ENCODE results near the gene INPP4B.

The INPP4B gene

GRCh38 chr4:142126890-142127497 is 719.1 kb downstream of the INPP4B start:
- peaks cover 13% of the 10 kb centered on the region for H3K4me1 ChIP-seq (ENCODE audit: control insufficient read depth, insufficient read depth, low read length)
- no peak overlapping the region for H3K4me3 ChIP-seq (ENCODE audit: low read length in 2 of 2)
- no peak overlapping the region for H3K9ac ChIP-seq (ENCODE audit: low read length in 2 of 2)
- H3K27ac ChIP-seq (ENCODE audit: low read length): no peak overlapping the region
- H3K9me3 ChIP-seq (ENCODE audit: control insufficient read depth in 2 of 2, low read length in 2 of 2): no peaks in the 10 kb centered on the region
- H3K36me3 ChIP-seq (ENCODE audit: control insufficient read depth in 2 of 2, insufficient read depth in 2 of 2, low read length in 2 of 2): no peaks in the 10 kb centered on the region
- no peaks in the 10 kb centered on the region for H3K27me3 ChIP-seq (ENCODE audit: control insufficient read depth in 1 of 2, insufficient read depth in 2 of 2, low read length in 2 of 2)

GRCh38 chr4:142124874-142125273 is 721.2 kb downstream of the INPP4B start:
- Histone ChIP-seq H3K4me3 (ENCODE audit: low read length in 2 of 2) (no peak overlapping the region), H3K36me3 (ENCODE audit: control insufficient read depth in 2 of 2, insufficient read depth in 2 of 2, low read length in 2 of 2) (no peaks in the 10 kb centered on the region), H3K9ac (ENCODE audit: low read length in 2 of 2) (no peak overlapping the region), H3K9me3 (ENCODE audit: control insufficient read depth in 2 of 2, low read length in 2 of 2) (no peaks in the 10 kb centered on the region), H3K27me3 (ENCODE audit: control insufficient read depth in 1 of 2, insufficient read depth in 2 of 2, low read length in 2 of 2) (no peaks in the 10 kb centered on the region), H3K4me1 (ENCODE audit: control insufficient read depth, insufficient read depth, low read length) (peaks cover 7% of the 10 kb centered on the region), H3K27ac (ENCODE audit: low read length) (no peak overlapping the region)

GRCh38 chr4:142121448-142122350 is 724.4 kb downstream of the INPP4B start:
- Histone ChIP-seq H3K36me3 (ENCODE audit: control insufficient read depth in 2 of 2, insufficient read depth in 2 of 2, low read length in 2 of 2) (no peaks in the 10 kb centered on the region), H3K27me3 (ENCODE audit: control insufficient read depth in 1 of 2, insufficient read depth in 2 of 2, low read length in 2 of 2) (no peaks in the 10 kb centered on the region), H3K27ac (ENCODE audit: low read length) (no peak overlapping the region), H3K4me1 (ENCODE audit: control insufficient read depth, insufficient read depth, low read length) (no peaks in the 10 kb centered on the region), H3K9me3 (ENCODE audit: control insufficient read depth in 2 of 2, low read length in 2 of 2) (no peaks in the 10 kb centered on the region), H3K4me3 (ENCODE audit: low read length in 2 of 2) (no peak overlapping the region), H3K9ac (ENCODE audit: low read length in 2 of 2) (no peak overlapping the region)

- no peaks in the 10 kb centered on the region for H3K27me3 ChIP-seq (ENCODE audit: control insufficient read depth in 1 of 2, insufficient read depth in 2 of 2, low read length in 2 of 2)
- H3K36me3 ChIP-seq (ENCODE audit: control insufficient read depth in 2 of 2, insufficient read depth in 2 of 2, low read length in 2 of 2): no peaks in the 10 kb centered on the region
- H3K4me1 ChIP-seq (ENCODE audit: control insufficient read depth, insufficient read depth, low read length): no peaks in the 10 kb centered on the region
- no peak overlapping the region for H3K4me3 ChIP-seq (ENCODE audit: low read length in 2 of 2)
- H3K9me3 ChIP-seq (ENCODE audit: control insufficient read depth in 2 of 2, low read length in 2 of 2): no peaks in the 10 kb centered on the region
- H3K27ac ChIP-seq (ENCODE audit: low read length): no peak overlapping the region
- H3K9ac ChIP-seq (ENCODE audit: low read length in 2 of 2): no peak overlapping the region
Measured at GRCh38 chr4:142120921-142121320, 725.2 kb downstream of the INPP4B start.

- H3K4me1 ChIP-seq (ENCODE audit: control insufficient read depth, insufficient read depth, low read length): no peaks in the 10 kb centered on the region
Measured at GRCh38 chr4:142112451-142112850, 733.6 kb downstream of the INPP4B start.

GRCh38 chr4:142110136-142110535 is 736.0 kb downstream of the INPP4B start:
- Histone ChIP-seq H3K9ac (ENCODE audit: low read length in 2 of 2) (no peak overlapping the region), H3K4me3 (ENCODE audit: low read length in 2 of 2) (no peak overlapping the region), H3K4me1 (ENCODE audit: control insufficient read depth, insufficient read depth, low read length) (no peaks in the 10 kb centered on the region), H3K27ac (ENCODE audit: low read length) (no peak overlapping the region), H3K27me3 (ENCODE audit: control insufficient read depth in 1 of 2, insufficient read depth in 2 of 2, low read length in 2 of 2) (no peaks in the 10 kb centered on the region), H3K9me3 (ENCODE audit: control insufficient read depth in 2 of 2, low read length in 2 of 2) (no peaks in the 10 kb centered on the region), H3K36me3 (ENCODE audit: control insufficient read depth in 2 of 2, insufficient read depth in 2 of 2, low read length in 2 of 2) (peaks cover 0 to 2% of the 10 kb centered on the region in 2 donors)

More at GRCh38 chr4:142112451-142112850, 733.6 kb downstream of the INPP4B start:
- H3K27ac ChIP-seq (ENCODE audit: low read length): no peak overlapping the region
- no peaks in the 10 kb centered on the region for H3K27me3 ChIP-seq (ENCODE audit: control insufficient read depth in 1 of 2, insufficient read depth in 2 of 2, low read length in 2 of 2)
- H3K9me3 ChIP-seq (ENCODE audit: control insufficient read depth in 2 of 2, low read length in 2 of 2): no peaks in the 10 kb centered on the region
- no peak overlapping the region for H3K4me3 ChIP-seq (ENCODE audit: low read length in 2 of 2)
- peaks cover 0 to 2% of the 10 kb centered on the region in 2 donors for H3K36me3 ChIP-seq (ENCODE audit: control insufficient read depth in 2 of 2, insufficient read depth in 2 of 2, low read length in 2 of 2)
- no peak overlapping the region for H3K9ac ChIP-seq (ENCODE audit: low read length in 2 of 2)

- Histone ChIP-seq H3K27me3 (ENCODE audit: control insufficient read depth in 1 of 2, insufficient read depth in 2 of 2, low read length in 2 of 2) (no peaks in the 10 kb centered on the region), H3K4me1 (ENCODE audit: control insufficient read depth, insufficient read depth, low read length) (no peaks in the 10 kb centered on the region), H3K27ac (ENCODE audit: low read length) (no peak overlapping the region), H3K9me3 (ENCODE audit: control insufficient read depth in 2 of 2, low read length in 2 of 2) (no peaks in the 10 kb centered on the region), H3K9ac (ENCODE audit: low read length in 2 of 2) (no peak overlapping the region), H3K4me3 (ENCODE audit: low read length in 2 of 2) (no peak overlapping the region), H3K36me3 (ENCODE audit: control insufficient read depth in 2 of 2, insufficient read depth in 2 of 2, low read length in 2 of 2) (peaks cover 0 to 2% of the 10 kb centered on the region in 2 donors)
Measured at GRCh38 chr4:142104041-142104440, 742.1 kb downstream of the INPP4B start.

- no peak overlapping the region for H3K27ac ChIP-seq (ENCODE audit: low read length)
- no peak overlapping the region for H3K9ac ChIP-seq (ENCODE audit: low read length in 2 of 2)
- no peaks in the 10 kb centered on the region for H3K4me1 ChIP-seq (ENCODE audit: control insufficient read depth, insufficient read depth, low read length)
- H3K9me3 ChIP-seq (ENCODE audit: control insufficient read depth in 2 of 2, low read length in 2 of 2): no peaks in the 10 kb centered on the region
- H3K36me3 ChIP-seq (ENCODE audit: control insufficient read depth in 2 of 2, insufficient read depth in 2 of 2, low read length in 2 of 2): peaks cover 0 to 2% of the 10 kb centered on the region in 2 donors
- no peaks in the 10 kb centered on the region for H3K27me3 ChIP-seq (ENCODE audit: control insufficient read depth in 1 of 2, insufficient read depth in 2 of 2, low read length in 2 of 2)
- H3K4me3 ChIP-seq (ENCODE audit: low read length in 2 of 2): no peak overlapping the region
Measured at GRCh38 chr4:142101401-142101800, 744.7 kb downstream of the INPP4B start.

- Histone ChIP-seq H3K27me3 (ENCODE audit: control insufficient read depth in 1 of 2, insufficient read depth in 2 of 2, low read length in 2 of 2) (no peaks in the 10 kb centered on the region), H3K27ac (ENCODE audit: low read length) (no peak overlapping the region), H3K4me3 (ENCODE audit: low read length in 2 of 2) (no peak overlapping the region), H3K4me1 (ENCODE audit: control insufficient read depth, insufficient read depth, low read length) (no peaks in the 10 kb centered on the region), H3K36me3 (ENCODE audit: control insufficient read depth in 2 of 2, insufficient read depth in 2 of 2, low read length in 2 of 2) (peaks cover 0 to 2% of the 10 kb centered on the region in 2 donors), H3K9me3 (ENCODE audit: control insufficient read depth in 2 of 2, low read length in 2 of 2) (no peaks in the 10 kb centered on the region), H3K9ac (ENCODE audit: low read length in 2 of 2) (no peak overlapping the region)
Measured at GRCh38 chr4:142100941-142101340, 745.2 kb downstream of the INPP4B start.

GRCh38 chr4:142098900-142099545 is 747.1 kb downstream of the INPP4B start:
- Histone ChIP-seq H3K36me3 (ENCODE audit: control insufficient read depth in 2 of 2, insufficient read depth in 2 of 2, low read length in 2 of 2) (no peaks in the 10 kb centered on the region), H3K27ac (ENCODE audit: low read length) (no peak overlapping the region), H3K4me1 (ENCODE audit: control insufficient read depth, insufficient read depth, low read length) (no peaks in the 10 kb centered on the region), H3K9me3 (ENCODE audit: control insufficient read depth in 2 of 2, low read length in 2 of 2) (no peaks in the 10 kb centered on the region), H3K9ac (ENCODE audit: low read length in 2 of 2) (no peak overlapping the region), H3K4me3 (ENCODE audit: low read length in 2 of 2) (no peak overlapping the region), H3K27me3 (ENCODE audit: control insufficient read depth in 1 of 2, insufficient read depth in 2 of 2, low read length in 2 of 2) (no peaks in the 10 kb centered on the region)
